Astrocyte (in vitro differentiated cells and primary cell): ENCODE measurements around the gene HSD17B12. TPM values are rescaled to one million over a fixed set of nuclear protein-coding genes. Genes with fewer than 3 reads are reported as not detected.
A peak's percentile ranks its signal among the peaks of the same experiment; 100 is the strongest.

Experiments used
- DNase-seq: peaks from one replicate; pipeline ENCODE4 v3.0.0-alpha.2; 2010; ENCODE audit warnings: low read depth
- FAIRE-seq: peaks from 2 replicates; lab custom pipeline; 2011; peaks lifted over from hg19 to GRCh38; lab: Jason Lieb, UNC
- H2AFZ ChIP-seq: 2 replicates; pipeline ENCODE4 v1.6.0; 2012; ENCODE audit warnings: low read depth, low read length, inconsistent platforms
- H3K27ac ChIP-seq: 2 replicates; pipeline ENCODE4 v1.5.1; 2011; ENCODE audit warnings: low read depth, low read length, inconsistent platforms
- H3K27me3 ChIP-seq: 2 replicates; pipeline ENCODE4 v1.6.0; 2011; ENCODE audit warnings: low read length, inconsistent platforms; ENCODE audit not compliant: insufficient read depth
- H3K36me3 ChIP-seq: 2 replicates; pipeline ENCODE4 v1.5.1; 2011; ENCODE audit warnings: low read length, inconsistent platforms; ENCODE audit not compliant: insufficient read depth
- H3K4me1 ChIP-seq: 2 replicates; pipeline ENCODE4 v1.5.1; 2011; ENCODE audit warnings: low read length, inconsistent platforms; ENCODE audit not compliant: insufficient read depth
- H3K4me2 ChIP-seq: 2 replicates; pipeline ENCODE4 v1.6.0; 2012; ENCODE audit warnings: low read length, inconsistent platforms
- H3K4me3 ChIP-seq: 2 replicates; pipeline ENCODE4 v1.5.1; 2011; ENCODE audit warnings: low read depth, mild to moderate bottlenecking, low read length, inconsistent platforms; ENCODE audit not compliant: insufficient read depth
- H3K79me2 ChIP-seq: 2 replicates; pipeline ENCODE4 v1.6.0; 2012; ENCODE audit warnings: mild to moderate bottlenecking, low read length, inconsistent platforms; ENCODE audit not compliant: insufficient read depth
- H3K9ac ChIP-seq: 2 replicates; pipeline ENCODE4 v1.6.0; 2012; ENCODE audit warnings: mild to moderate bottlenecking, low read length, inconsistent platforms
- H3K9me3 ChIP-seq: 2 replicates; pipeline ENCODE4 v1.5.1; 2012; ENCODE audit warnings: low read depth, mild to moderate bottlenecking, low read length, inconsistent platforms; ENCODE audit not compliant: insufficient read depth
- H4K20me1 ChIP-seq: 2 replicates; pipeline ENCODE4 v1.6.0; 2012; ENCODE audit warnings: low read length, inconsistent platforms; ENCODE audit not compliant: insufficient read depth
- H3K27ac Mint-ChIP-seq: one replicate; pipeline ENCODE4 v1.8.0; 2021; ENCODE audit warnings: mild to moderate bottlenecking, mixed read lengths; ENCODE audit not compliant: unreplicated experiment
- H3K27me3 Mint-ChIP-seq: one replicate; pipeline ENCODE4 v1.8.0; 2021; ENCODE audit warnings: low read depth, mixed read lengths; ENCODE audit not compliant: unreplicated experiment
- H3K36me3 Mint-ChIP-seq: one replicate; pipeline ENCODE4 v1.8.0; 2021; ENCODE audit warnings: low read depth, mixed read lengths; ENCODE audit not compliant: unreplicated experiment
- H3K4me1 Mint-ChIP-seq: one replicate; pipeline ENCODE4 v1.8.0; 2021; ENCODE audit warnings: low read depth, mixed read lengths; ENCODE audit not compliant: unreplicated experiment
- H3K4me3 Mint-ChIP-seq: one replicate; pipeline ENCODE4 v1.8.0; 2021; ENCODE audit warnings: mild to moderate bottlenecking, moderate library complexity, mixed read lengths; ENCODE audit not compliant: unreplicated experiment
- H3K9me3 Mint-ChIP-seq: one replicate; pipeline ENCODE4 v1.8.0; 2021; ENCODE audit warnings: mild to moderate bottlenecking, mixed read lengths; ENCODE audit not compliant: unreplicated experiment
- CTCF ChIP-seq: IDR thresholded peaks from 2 replicates; pipeline ENCODE4 v1.5.1; 2011; ENCODE audit warnings: low read depth, mild to moderate bottlenecking, inconsistent platforms, low read length, moderate library complexity; ENCODE audit not compliant: insufficient read depth
- EZH2 ChIP-seq: IDR thresholded peaks from 2 replicates; pipeline ENCODE4 v1.6.1; 2012; ENCODE audit warnings: mild to moderate bottlenecking, low read length, inconsistent platforms; ENCODE audit not compliant: insufficient read depth
- total RNA-seq: library from RNA; stranded (reverse); gene quantifications from 2 replicates; pipeline ENCODE4 v1.2.1, GENCODE V29; 2021

HSD17B12 gene
- total RNA-seq, 1 donor from 2014 or later = 132 TPM

DNA sequence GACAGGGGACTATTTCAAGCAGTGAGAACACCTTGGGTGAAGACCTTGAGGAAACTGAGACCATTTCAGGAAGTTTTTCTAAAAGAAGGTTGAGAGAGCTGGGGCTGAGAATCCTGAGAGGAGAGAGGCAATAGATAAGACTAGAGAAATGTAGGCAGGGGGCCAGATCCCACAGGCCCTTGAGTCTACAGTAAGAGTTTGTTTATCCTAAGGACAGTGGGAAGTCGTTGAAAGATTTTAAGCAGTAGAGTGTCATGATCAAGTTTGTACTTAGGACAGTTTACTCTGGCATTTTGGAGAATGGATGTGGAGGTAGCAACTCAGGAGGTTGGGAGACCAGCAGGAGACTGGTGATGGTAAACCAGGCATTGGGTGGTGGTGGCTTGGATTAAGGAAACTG, 17.1 kb downstream of the HSD17B12 start:
- peak; percentile 39 for DNase-seq
- Mint-ChIP-seq H3K9me3 (peaks cover 10% of the 10 kb centered on the region), H3K27ac (no peak overlapping the region), H3K27me3 (no peaks in the 10 kb centered on the region), H3K36me3 (peaks cover 6% of the 10 kb centered on the region), H3K4me1 (no peaks in the 10 kb centered on the region), H3K4me3 (no peak overlapping the region)
- peaks cover 65% of the 10 kb centered on the region for H3K79me2 ChIP-seq
- no peaks in the 10 kb centered on the region for H3K4me1 ChIP-seq
- no peaks in the 10 kb centered on the region for H3K36me3 ChIP-seq
- H3K9ac ChIP-seq = no peak overlapping the region
- no peak overlapping the region for H2AFZ ChIP-seq
- no peaks in the 10 kb centered on the region for H3K9me3 ChIP-seq
- no peaks in the 10 kb centered on the region for H3K27me3 ChIP-seq
- H3K4me3 ChIP-seq = no peak overlapping the region
- H3K4me2 ChIP-seq = no peak overlapping the region
- FAIRE-seq = no peak
- TF ChIP-seq CTCF (no peak), EZH2 (no peak)
- no peak overlapping the region for H3K27ac ChIP-seq
- peaks cover 47% of the 10 kb centered on the region for H4K20me1 ChIP-seq

- H3K36me3 Mint-ChIP-seq = peaks cover 8% of the 10 kb centered on the region
- H3K27me3 ChIP-seq = no peaks in the 10 kb centered on the region
These were observed 19.3 kb downstream of the HSD17B12 start for GRCh38 chr11:43699870-43700269.

More at GRCh38 chr11:43699870-43700269, 19.3 kb downstream of the HSD17B12 start:
- H3K4me1 Mint-ChIP-seq = no peaks in the 10 kb centered on the region
- H3K4me3 Mint-ChIP-seq = no peak overlapping the region
- H3K36me3 ChIP-seq = no peaks in the 10 kb centered on the region
- peaks cover 13% of the 10 kb centered on the region for H3K9me3 Mint-ChIP-seq
- no peak overlapping the region for H3K27ac Mint-ChIP-seq
- TF ChIP-seq CTCF = no peak
- no peak for TF ChIP-seq EZH2
- no peak for FAIRE-seq
- no peak overlapping the region for H2AFZ ChIP-seq
- peaks cover 61% of the 10 kb centered on the region for H3K79me2 ChIP-seq
- no peaks in the 10 kb centered on the region for H3K9me3 ChIP-seq
- no peak overlapping the region for H3K4me3 ChIP-seq
- no peak overlapping the region for H3K27ac ChIP-seq
- no peak overlapping the region for H3K4me2 ChIP-seq
- no peaks in the 10 kb centered on the region for H3K27me3 Mint-ChIP-seq
- peaks cover 39% of the 10 kb centered on the region for H4K20me1 ChIP-seq
- H3K4me1 ChIP-seq = no peaks in the 10 kb centered on the region
- DNase-seq = no peak
- no peak overlapping the region for H3K9ac ChIP-seq
